ENCODE measurements around the gene SHC3.

GRCh38 chr9:88992556-88992955 lies 186.1 kb downstream of the SHC3 start:
- no peak for TF ChIP-seq CTCF (IDR thresholded peaks at IDR 0.05)
- no peak for TF ChIP-seq POLR2A (IDR thresholded peaks at IDR 0.05)
